ENCODE data around the gene ITGB4.

ITGB4 gene

DNA sequence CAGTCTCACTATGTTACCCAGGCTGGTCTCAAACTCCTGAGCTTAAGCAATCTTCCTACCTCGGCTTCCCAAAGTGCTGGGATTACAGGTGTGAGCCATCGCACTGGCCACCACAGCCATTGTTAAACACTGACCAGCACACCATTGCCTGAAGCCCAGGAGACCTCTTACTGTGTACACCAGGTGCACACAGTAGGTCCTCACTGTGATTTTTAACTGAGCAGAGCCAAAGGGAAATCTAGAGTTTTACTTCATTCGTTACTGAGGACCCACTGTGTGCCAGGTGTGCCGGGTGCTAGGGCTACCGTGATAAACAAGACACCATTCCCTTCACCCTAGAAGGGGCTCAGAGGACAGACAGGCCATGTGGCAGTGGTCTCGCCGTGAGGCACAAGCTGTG lies 4.2 kb downstream of the ITGB4 start:
- TF ChIP-seq, protein P1, sequence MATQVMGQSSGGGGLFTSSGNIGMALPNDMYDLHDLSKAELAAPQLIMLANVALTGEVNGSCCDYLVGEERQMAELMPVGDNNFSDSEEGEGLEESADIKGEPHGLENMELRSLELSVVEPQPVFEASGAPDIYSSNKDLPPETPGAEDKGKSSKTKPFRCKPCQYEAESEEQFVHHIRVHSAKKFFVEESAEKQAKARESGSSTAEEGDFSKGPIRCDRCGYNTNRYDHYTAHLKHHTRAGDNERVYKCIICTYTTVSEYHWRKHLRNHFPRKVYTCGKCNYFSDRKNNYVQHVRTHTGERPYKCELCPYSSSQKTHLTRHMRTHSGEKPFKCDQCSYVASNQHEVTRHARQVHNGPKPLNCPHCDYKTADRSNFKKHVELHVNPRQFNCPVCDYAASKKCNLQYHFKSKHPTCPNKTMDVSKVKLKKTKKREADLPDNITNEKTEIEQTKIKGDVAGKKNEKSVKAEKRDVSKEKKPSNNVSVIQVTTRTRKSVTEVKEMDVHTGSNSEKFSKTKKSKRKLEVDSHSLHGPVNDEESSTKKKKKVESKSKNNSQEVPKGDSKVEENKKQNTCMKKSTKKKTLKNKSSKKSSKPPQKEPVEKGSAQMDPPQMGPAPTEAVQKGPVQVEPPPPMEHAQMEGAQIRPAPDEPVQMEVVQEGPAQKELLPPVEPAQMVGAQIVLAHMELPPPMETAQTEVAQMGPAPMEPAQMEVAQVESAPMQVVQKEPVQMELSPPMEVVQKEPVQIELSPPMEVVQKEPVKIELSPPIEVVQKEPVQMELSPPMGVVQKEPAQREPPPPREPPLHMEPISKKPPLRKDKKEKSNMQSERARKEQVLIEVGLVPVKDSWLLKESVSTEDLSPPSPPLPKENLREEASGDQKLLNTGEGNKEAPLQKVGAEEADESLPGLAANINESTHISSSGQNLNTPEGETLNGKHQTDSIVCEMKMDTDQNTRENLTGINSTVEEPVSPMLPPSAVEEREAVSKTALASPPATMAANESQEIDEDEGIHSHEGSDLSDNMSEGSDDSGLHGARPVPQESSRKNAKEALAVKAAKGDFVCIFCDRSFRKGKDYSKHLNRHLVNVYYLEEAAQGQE (IDR thresholded peaks at IDR 0.05; ENCODE audit: low read depth): no peak
- TF ChIP-seq, protein P2, sequence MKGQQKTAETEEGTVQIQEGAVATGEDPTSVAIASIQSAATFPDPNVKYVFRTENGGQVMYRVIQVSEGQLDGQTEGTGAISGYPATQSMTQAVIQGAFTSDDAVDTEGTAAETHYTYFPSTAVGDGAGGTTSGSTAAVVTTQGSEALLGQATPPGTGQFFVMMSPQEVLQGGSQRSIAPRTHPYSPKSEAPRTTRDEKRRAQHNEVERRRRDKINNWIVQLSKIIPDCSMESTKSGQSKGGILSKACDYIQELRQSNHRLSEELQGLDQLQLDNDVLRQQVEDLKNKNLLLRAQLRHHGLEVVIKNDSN (IDR thresholded peaks at IDR 0.05): no peak
- no peak for TF ChIP-seq ZBTB7A (IDR thresholded peaks at IDR 0.05; ENCODE audit: low read depth)
- no peak for TF ChIP-seq TCF12 (IDR thresholded peaks at IDR 0.05; ENCODE audit: low read depth)
- TF ChIP-seq CEBPB (IDR thresholded peaks at IDR 0.05): no peak
- TF ChIP-seq TAF1 (IDR thresholded peaks at IDR 0.05; ENCODE audit: low read depth): no peak
- no peak for TF ChIP-seq CREB1 (IDR thresholded peaks at IDR 0.05; ENCODE audit: low read depth)

DNA sequence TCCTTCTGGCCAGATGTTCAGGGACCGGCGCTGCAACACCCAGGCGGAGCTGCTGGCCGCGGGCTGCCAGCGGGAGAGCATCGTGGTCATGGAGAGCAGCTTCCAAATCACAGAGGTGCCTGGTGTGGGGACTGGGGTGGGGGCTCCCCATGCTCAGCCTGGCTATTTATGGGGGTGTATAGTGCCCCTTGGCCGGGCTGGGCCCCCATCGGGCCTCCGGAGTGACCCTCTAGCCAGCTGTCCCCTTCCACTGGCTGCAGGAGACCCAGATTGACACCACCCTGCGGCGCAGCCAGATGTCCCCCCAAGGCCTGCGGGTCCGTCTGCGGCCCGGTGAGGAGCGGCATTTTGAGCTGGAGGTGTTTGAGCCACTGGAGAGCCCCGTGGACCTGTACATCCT lies 6.1 kb downstream of the ITGB4 start:
- TF ChIP-seq TEAD4 (IDR thresholded peaks at IDR 0.05): no peak
- TF ChIP-seq NFIC (IDR thresholded peaks at IDR 0.05): no peak
- TF ChIP-seq YY1 (IDR thresholded peaks at IDR 0.05; ENCODE audit: low read depth): no peak
- TF ChIP-seq TAF1 (IDR thresholded peaks at IDR 0.05; ENCODE audit: low read depth): no peak
- no peak for TF ChIP-seq CEBPB (IDR thresholded peaks at IDR 0.05)
- TF ChIP-seq, protein P2 (IDR thresholded peaks at IDR 0.05): no peak
- TF ChIP-seq, protein P1 (IDR thresholded peaks at IDR 0.05; ENCODE audit: low read depth): no peak
- no peak for TF ChIP-seq CREB1 (IDR thresholded peaks at IDR 0.05; ENCODE audit: low read depth)
- TF ChIP-seq EGR1 (IDR thresholded peaks at IDR 0.05): no peak
- no peak for TF ChIP-seq MAX (IDR thresholded peaks at IDR 0.05)
- TF ChIP-seq ZBTB7A (IDR thresholded peaks at IDR 0.05; ENCODE audit: low read depth): no peak

- TF ChIP-seq TEAD4 (IDR thresholded peaks at IDR 0.05): no peak
- TF ChIP-seq YY1 (IDR thresholded peaks at IDR 0.05; ENCODE audit: low read depth): no peak
- no peak for TF ChIP-seq TCF12 (IDR thresholded peaks at IDR 0.05; ENCODE audit: low read depth)
- no peak for TF ChIP-seq EP300 (IDR thresholded peaks at IDR 0.05; ENCODE audit: borderline replicate concordance)
- TF ChIP-seq RAD21 (IDR thresholded peaks at IDR 0.05; ENCODE audit: low read depth): no peak
- TF ChIP-seq, protein P1 (IDR thresholded peaks at IDR 0.05; ENCODE audit: low read depth): no peak
- no peak for TF ChIP-seq ZBTB7A (IDR thresholded peaks at IDR 0.05; ENCODE audit: low read depth)
- TF ChIP-seq TAF1 (IDR thresholded peaks at IDR 0.05; ENCODE audit: low read depth): no peak
- TF ChIP-seq, protein P2 (IDR thresholded peaks at IDR 0.05): no peak
- TF ChIP-seq CEBPB (IDR thresholded peaks at IDR 0.05): no peak
- no peak for TF ChIP-seq MAX (IDR thresholded peaks at IDR 0.05)
- TF ChIP-seq EGR1 (IDR thresholded peaks at IDR 0.05): no peak
These were observed 8.1 kb downstream of the ITGB4 start for GRCh38 chr17:75729351-75729750.

- TF ChIP-seq TAF1 (IDR thresholded peaks at IDR 0.05; ENCODE audit: low read depth) (no peak), TCF12 (IDR thresholded peaks at IDR 0.05; ENCODE audit: low read depth) (no peak), CREB1 (IDR thresholded peaks at IDR 0.05; ENCODE audit: low read depth) (no peak), FOXM1 (IDR thresholded peaks at IDR 0.05; ENCODE audit: borderline replicate concordance, low read depth) (no peak), MAX (IDR thresholded peaks at IDR 0.05) (no peak), EGR1 (IDR thresholded peaks at IDR 0.05) (no peak), RAD21 (IDR thresholded peaks at IDR 0.05; ENCODE audit: low read depth) (no peak), ZBTB7A (IDR thresholded peaks at IDR 0.05; ENCODE audit: low read depth) (no peak)
- TF ChIP-seq, protein P2 (IDR thresholded peaks at IDR 0.05): no peak
- TF ChIP-seq, protein P1 (IDR thresholded peaks at IDR 0.05; ENCODE audit: low read depth): no peak
These were observed 8.8 kb downstream of the ITGB4 start for GRCh38 chr17:75730065-75730464.

Data from Ishikawa (cell line).